Measurements from ENCODE around the gene CSNK1G1.

DNA sequence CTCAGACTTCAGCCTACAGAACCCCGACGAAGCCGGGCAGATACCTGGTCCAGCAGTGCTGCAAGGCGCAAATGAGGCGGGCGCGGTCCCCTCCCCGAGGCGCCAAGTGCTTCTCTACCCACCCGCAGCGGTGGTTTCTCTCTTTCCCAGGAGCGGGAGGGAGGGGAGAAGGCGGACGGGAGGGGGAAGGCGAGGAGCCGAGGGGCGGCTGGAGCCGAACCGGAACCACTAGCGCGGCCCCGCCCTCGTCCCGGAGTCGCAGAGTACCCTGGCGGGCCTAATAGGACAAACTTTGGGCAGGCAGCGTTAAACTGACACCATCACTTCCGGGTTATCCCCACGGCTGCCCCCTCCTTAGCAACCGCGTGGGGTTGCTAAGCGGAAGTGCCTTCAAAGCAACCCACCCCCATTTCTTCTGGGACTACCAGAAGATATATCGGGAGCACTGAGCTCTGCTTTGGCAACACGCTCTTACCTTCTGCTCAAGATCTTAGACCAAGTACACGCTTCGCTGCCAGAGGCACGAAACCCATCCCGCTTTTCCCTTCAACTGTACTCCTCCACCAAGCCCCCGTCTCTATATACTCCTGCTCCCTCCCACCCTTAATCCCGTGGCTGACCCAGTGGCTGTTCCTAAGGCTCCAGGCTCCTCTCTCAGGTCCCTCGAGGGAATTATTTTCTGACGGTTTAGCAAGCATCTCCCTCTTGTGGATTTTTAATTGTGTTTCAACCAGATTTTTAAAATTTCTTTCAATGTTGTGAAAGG is at the start of gene CSNK1G1:
- TF ChIP-seq, protein P1, sequence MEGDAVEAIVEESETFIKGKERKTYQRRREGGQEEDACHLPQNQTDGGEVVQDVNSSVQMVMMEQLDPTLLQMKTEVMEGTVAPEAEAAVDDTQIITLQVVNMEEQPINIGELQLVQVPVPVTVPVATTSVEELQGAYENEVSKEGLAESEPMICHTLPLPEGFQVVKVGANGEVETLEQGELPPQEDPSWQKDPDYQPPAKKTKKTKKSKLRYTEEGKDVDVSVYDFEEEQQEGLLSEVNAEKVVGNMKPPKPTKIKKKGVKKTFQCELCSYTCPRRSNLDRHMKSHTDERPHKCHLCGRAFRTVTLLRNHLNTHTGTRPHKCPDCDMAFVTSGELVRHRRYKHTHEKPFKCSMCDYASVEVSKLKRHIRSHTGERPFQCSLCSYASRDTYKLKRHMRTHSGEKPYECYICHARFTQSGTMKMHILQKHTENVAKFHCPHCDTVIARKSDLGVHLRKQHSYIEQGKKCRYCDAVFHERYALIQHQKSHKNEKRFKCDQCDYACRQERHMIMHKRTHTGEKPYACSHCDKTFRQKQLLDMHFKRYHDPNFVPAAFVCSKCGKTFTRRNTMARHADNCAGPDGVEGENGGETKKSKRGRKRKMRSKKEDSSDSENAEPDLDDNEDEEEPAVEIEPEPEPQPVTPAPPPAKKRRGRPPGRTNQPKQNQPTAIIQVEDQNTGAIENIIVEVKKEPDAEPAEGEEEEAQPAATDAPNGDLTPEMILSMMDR (conservative IDR thresholded peaks at IDR 0.05) = peak; percentile 53
- no peak for TF ChIP-seq ZFX (IDR thresholded peaks at IDR 0.05)
